Cerebellar nuclear complex (tissue), 1 donor: Measurements from ENCODE around the gene CPNE8.

Source experiments
- DNase-seq, 2 experiments: peaks; one replicate each; lab custom pipeline; 2025; lab: John Stamatoyannopoulos, UW

Gene CPNE8

GRCh38 chr12:38728894-38729293 is 176.5 kb downstream of the CPNE8 start:
- no peak for DNase-seq

- no peak for DNase-seq
These were observed 183.7 kb downstream of the CPNE8 start for GRCh38 chr12:38721611-38722252.

- no peak for DNase-seq
These were observed 184.7 kb downstream of the CPNE8 start for GRCh38 chr12:38720661-38721060.

- DNase-seq, result no peak
These were observed 192.1 kb downstream of the CPNE8 start for GRCh38 chr12:38713294-38713693.

GRCh38 chr12:38711054-38711453 is 194.3 kb downstream of the CPNE8 start:
- no peak for DNase-seq

- DNase-seq, result no peak
These were observed 196.9 kb downstream of the CPNE8 start for GRCh38 chr12:38708466-38708865.

- no peak for DNase-seq
These were observed 197.7 kb downstream of the CPNE8 start for GRCh38 chr12:38707648-38708047.

- no peak for DNase-seq
These were observed 208.1 kb downstream of the CPNE8 start for GRCh38 chr12:38697289-38697688.

- DNase-seq, result no peak
These were observed 210.3 kb downstream of the CPNE8 start for GRCh38 chr12:38695057-38695456.

- no peak for DNase-seq
These were observed 214.2 kb downstream of the CPNE8 start for GRCh38 chr12:38691164-38691563.

GRCh38 chr12:38690646-38691045 is 214.7 kb downstream of the CPNE8 start:
- no peak for DNase-seq

GRCh38 chr12:38689704-38690103 is 215.7 kb downstream of the CPNE8 start:
- no peak for DNase-seq

GRCh38 chr12:38689195-38689594 is 216.2 kb downstream of the CPNE8 start:
- DNase-seq, result no peak

- no peak for DNase-seq
These were observed 222.9 kb downstream of the CPNE8 start for GRCh38 chr12:38682521-38682920.

- DNase-seq, result no peak
These were observed 235.9 kb downstream of the CPNE8 start for GRCh38 chr12:38669530-38669929.

GRCh38 chr12:38669081-38669480 is 236.3 kb downstream of the CPNE8 start:
- DNase-seq, result no peak

- no peak for DNase-seq
These were observed 239.0 kb downstream of the CPNE8 start for GRCh38 chr12:38666425-38666824.

- DNase-seq, result no peak
These were observed 240.6 kb downstream of the CPNE8 start for GRCh38 chr12:38664661-38665269.

GRCh38 chr12:38662829-38663228 is 242.6 kb downstream of the CPNE8 start:
- no peak for DNase-seq

- DNase-seq, result no peak
These were observed 251.7 kb downstream of the CPNE8 start for GRCh38 chr12:38653650-38654049.

- no peak for DNase-seq
These were observed 256.6 kb downstream of the CPNE8 start for GRCh38 chr12:38648813-38649212.

GRCh38 chr12:38646146-38646545 is 259.2 kb downstream of the CPNE8 start:
- no peak for DNase-seq

GRCh38 chr12:38639625-38640024 is 265.8 kb downstream of the CPNE8 start:
- DNase-seq, result no peak

- DNase-seq, result no peak
These were observed 267.0 kb downstream of the CPNE8 start for GRCh38 chr12:38638401-38638800.
